IMR-90 (cell line): ENCODE measurements around the gene CLCF1.

Experiments
- CTCF ChIP-seq: conservative IDR thresholded peaks from 2 replicates; pipeline ENCODE4 v1.5.1; 2012; ENCODE audit warnings: mild to moderate bottlenecking, low read depth, low read length, improper control_type of control experiment
- MAFK ChIP-seq: IDR thresholded peaks from 2 replicates; pipeline ENCODE4 v1.6.1; 2012; ENCODE audit warnings: low read depth, low read length, improper control_type of control experiment
- POLR2A ChIP-seq: IDR thresholded peaks from 2 replicates; pipeline ENCODE4 v1.6.1; 2012; ENCODE audit warnings: mild to moderate bottlenecking, low read depth, low read length
- RFX5 ChIP-seq: IDR thresholded peaks from 2 replicates; pipeline ENCODE4 v1.8.0; 2012; ENCODE audit warnings: low read depth, mild to moderate bottlenecking, low read length, moderate library complexity
- TF ChIP-seq, protein P1 (sequence below): fragments of 150-350 bp; IDR thresholded peaks from 2 replicates; pipeline ENCODE4 v1.6.1; 2017; ENCODE audit warnings: mild to moderate bottlenecking, antibody characterized with exemption, low read length, low read depth

- TF ChIP-seq RFX5 (no peak), MAFK (no peak), CTCF (no peak), POLR2A (peak; percentile 17; the same call in 1 of the 2 replicates)
- TF ChIP-seq, protein P1, sequence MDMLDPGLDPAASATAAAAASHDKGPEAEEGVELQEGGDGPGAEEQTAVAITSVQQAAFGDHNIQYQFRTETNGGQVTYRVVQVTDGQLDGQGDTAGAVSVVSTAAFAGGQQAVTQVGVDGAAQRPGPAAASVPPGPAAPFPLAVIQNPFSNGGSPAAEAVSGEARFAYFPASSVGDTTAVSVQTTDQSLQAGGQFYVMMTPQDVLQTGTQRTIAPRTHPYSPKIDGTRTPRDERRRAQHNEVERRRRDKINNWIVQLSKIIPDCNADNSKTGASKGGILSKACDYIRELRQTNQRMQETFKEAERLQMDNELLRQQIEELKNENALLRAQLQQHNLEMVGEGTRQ = peak; percentile 100
Measured at GRCh38 chr11:67391304-67392182, 18.1 kb upstream of the CLCF1 start, which contains the start of gene RAD9A.
